Mucosa of descending colon (tissue), 3 donors: ENCODE measurements around the gene ETS2. TPM values are rescaled to one million over a fixed set of nuclear protein-coding genes. Genes with fewer than 3 reads are reported as not detected.
A peak's percentile ranks its signal among the peaks of the same experiment; 100 is the strongest.

Experiments
- ATAC-seq: fragments of 200-7000 bp; cut with Tn5 transposase; one replicate; pipeline ENCODE4 v1.9.1; 2020; ENCODE audit warnings: mild to moderate bottlenecking, moderate library complexity
- DNase-seq, 3 donors: peaks; one replicate each; pipeline ENCODE4 v3.0.0-alpha.2; 2020
- H3K36me3 ChIP-seq: fragments of 200-600 bp; one replicate; pipeline ENCODE4 v1.8.0; 2021; ENCODE audit warnings: low read depth, mild to moderate bottlenecking
- H3K4me1 ChIP-seq: fragments of 200-600 bp; one replicate; pipeline ENCODE4 v1.8.0; 2021; ENCODE audit warnings: low read depth, mild to moderate bottlenecking
- H3K4me3 ChIP-seq: fragments of 200-600 bp; one replicate; pipeline ENCODE4 v1.8.0; 2021; ENCODE audit warnings: mild to moderate bottlenecking
- H3K9me3 ChIP-seq: fragments of 200-600 bp; one replicate; pipeline ENCODE4 v1.8.0; 2021; ENCODE audit warnings: mild to moderate bottlenecking
- intact Hi-C, 2 donors: fragments of 100-400 bp; cut with DNase I in 1 of 2; cut with micrococcal nuclease in 1 of 2; formaldehyde crosslinking; loops; one replicate each; pipeline versions ENCODE4 v1.11.0 to v1.11.1; 2022; cut with DNase I, micrococcal nuclease
- total RNA-seq, 3 donors: library from RNA; stranded (reverse); fragmentation: NEBNext Ultra II Directional in 2 of 3; extraction: Animal tissue kit (Norgen Biotek cat#: 25700) in 2 of 3; gene quantifications; one replicate each; pipeline versions ENCODE4 v1.2.1 to v1.2.4, GENCODE V29; 2021 to 2023
- TF ChIP-seq, protein P1 (sequence below): fragments of 200-600 bp; IDR thresholded peaks from one replicate; pipeline ENCODE4 v1.8.0; 2022; ENCODE audit warnings: antibody characterized with exemption, mild to moderate bottlenecking
- donor health status: DM: no; HTN: no; CAD: no; lungs with moderate emphysema.
- donor health status: DM: no; HTN: no; CAD: no.
- donor health status: DM: no; HTN: yes; CAD: no.

ETS2 gene
- total RNA-seq, 3 donors from 2014 or later, result 115 to 222 (median 171) TPM

DNA sequence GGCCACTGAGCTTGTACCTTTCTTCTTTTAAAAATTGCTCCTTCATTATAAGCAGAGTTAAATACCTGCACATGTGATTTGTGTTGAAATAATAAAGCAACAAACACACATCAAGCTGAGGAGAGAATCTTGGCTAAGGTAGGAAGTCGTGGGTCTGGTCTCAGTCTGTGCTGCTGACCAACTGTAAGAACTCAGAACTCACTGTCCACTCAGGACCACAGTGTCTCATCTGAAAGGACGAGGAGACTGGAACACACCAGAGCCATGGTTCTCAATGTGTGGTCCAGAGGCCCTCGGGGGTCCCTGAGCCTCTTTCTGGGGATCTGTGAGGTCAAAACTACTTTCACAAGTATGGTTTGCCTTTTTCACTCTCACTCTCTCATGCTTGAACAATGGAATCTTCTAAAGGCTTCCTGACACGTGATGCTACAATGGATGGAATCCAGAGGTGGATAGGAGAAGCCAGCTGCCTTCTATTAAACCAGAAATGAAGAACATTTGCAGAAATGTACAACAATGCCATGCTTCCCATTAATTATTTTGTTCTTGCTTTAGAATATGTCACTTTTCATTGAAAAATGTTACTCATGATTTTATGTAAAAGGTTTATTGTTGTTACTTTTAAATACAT is 17.3 kb upstream of the ETS2 start:
- Histone ChIP-seq H3K4me1 (peaks cover 52% of the 10 kb centered on the region), H3K36me3 (no peaks in the 10 kb centered on the region), H3K4me3 (no peak overlapping the region), H3K9me3 (no peaks in the 10 kb centered on the region)
- DNase-seq (no peak), ATAC-seq (no peak)
- TF ChIP-seq, protein P1, sequence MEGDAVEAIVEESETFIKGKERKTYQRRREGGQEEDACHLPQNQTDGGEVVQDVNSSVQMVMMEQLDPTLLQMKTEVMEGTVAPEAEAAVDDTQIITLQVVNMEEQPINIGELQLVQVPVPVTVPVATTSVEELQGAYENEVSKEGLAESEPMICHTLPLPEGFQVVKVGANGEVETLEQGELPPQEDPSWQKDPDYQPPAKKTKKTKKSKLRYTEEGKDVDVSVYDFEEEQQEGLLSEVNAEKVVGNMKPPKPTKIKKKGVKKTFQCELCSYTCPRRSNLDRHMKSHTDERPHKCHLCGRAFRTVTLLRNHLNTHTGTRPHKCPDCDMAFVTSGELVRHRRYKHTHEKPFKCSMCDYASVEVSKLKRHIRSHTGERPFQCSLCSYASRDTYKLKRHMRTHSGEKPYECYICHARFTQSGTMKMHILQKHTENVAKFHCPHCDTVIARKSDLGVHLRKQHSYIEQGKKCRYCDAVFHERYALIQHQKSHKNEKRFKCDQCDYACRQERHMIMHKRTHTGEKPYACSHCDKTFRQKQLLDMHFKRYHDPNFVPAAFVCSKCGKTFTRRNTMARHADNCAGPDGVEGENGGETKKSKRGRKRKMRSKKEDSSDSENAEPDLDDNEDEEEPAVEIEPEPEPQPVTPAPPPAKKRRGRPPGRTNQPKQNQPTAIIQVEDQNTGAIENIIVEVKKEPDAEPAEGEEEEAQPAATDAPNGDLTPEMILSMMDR, result no peak
- intact Hi-C loops, result no loop called here

DNA sequence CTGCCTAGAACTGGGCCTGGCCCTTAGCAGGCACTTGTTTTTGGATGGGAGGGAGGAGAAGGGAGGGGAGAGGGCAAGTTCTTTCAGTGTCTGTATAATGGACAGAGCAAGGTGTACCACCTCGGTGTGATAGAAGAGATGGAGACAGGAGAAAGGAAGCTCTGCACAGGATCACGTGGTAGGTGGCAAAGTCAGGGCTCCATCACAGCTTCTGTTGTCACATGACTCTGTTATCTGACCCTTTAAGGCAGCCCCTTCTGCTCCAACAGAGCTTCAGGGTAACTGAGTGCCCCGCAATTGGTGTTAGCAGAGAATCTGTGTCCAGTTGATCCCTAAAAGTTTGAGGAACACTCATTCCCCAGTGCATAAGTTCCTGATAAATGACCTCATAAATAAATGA is 16.5 kb upstream of the ETS2 start:
- DNase-seq (no peak), ATAC-seq (no peak)
- no peaks in the 10 kb centered on the region for H3K36me3 ChIP-seq
- H3K4me1 ChIP-seq, result peaks cover 52% of the 10 kb centered on the region
- intact Hi-C loops, result no loop called here
- H3K4me3 ChIP-seq, result no peak overlapping the region
- TF ChIP-seq, protein P1, result no peak
- H3K9me3 ChIP-seq, result no peaks in the 10 kb centered on the region

DNA sequence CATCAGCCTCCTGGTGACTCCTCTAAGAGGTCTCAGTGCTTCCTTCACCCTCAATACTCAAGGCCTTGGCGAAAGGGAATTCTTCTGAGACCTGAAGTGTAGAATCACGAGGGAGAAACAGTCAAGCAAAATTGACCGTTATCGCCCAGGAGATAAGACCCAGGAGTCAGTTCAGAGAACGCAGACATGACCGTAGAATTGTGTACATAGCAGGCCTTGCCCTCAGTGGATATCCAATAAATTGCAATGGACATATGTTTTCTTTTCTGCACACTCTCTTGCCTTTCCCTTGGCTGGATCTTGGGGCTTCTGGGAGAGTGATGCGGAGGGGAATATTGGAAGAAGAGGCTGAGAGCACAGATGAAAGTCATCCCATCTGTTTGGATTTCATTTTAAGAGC is 15.7 kb upstream of the ETS2 start:
- Histone ChIP-seq H3K4me3 (no peak overlapping the region), H3K4me1 (peaks cover 52% of the 10 kb centered on the region), H3K36me3 (no peaks in the 10 kb centered on the region), H3K9me3 (no peaks in the 10 kb centered on the region)
- TF ChIP-seq, protein P1, result no peak
- intact Hi-C loops, result no loop called here
- DNase-seq (peak in 1 of 3 donors; percentile 45), ATAC-seq (peak; percentile 43)

DNA sequence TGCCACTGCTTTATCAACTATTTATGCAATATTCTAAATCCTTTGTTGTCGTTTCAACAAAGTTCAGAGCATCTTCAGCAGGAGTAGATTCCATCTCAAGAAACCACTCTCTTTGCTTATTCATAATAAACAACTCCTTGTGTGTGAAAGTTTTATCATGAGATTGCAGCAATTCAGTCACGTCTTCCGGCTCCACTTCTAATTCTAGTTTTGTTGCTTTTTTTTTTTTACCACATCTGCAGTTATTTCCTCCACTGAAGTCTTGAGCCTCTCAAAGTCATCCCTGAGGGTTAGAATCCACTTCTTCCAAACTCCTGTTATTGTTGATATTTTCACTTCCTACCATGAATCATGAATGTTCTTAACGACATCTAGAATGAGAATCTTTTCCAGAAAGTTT is 14.8 kb upstream of the ETS2 start:
- intact Hi-C loops, result no loop called here
- Histone ChIP-seq H3K4me3 (no peak overlapping the region), H3K9me3 (no peaks in the 10 kb centered on the region), H3K36me3 (no peaks in the 10 kb centered on the region), H3K4me1 (peaks cover 52% of the 10 kb centered on the region)
- TF ChIP-seq, protein P1, result no peak
- ATAC-seq (no peak), DNase-seq (no peak)

DNA sequence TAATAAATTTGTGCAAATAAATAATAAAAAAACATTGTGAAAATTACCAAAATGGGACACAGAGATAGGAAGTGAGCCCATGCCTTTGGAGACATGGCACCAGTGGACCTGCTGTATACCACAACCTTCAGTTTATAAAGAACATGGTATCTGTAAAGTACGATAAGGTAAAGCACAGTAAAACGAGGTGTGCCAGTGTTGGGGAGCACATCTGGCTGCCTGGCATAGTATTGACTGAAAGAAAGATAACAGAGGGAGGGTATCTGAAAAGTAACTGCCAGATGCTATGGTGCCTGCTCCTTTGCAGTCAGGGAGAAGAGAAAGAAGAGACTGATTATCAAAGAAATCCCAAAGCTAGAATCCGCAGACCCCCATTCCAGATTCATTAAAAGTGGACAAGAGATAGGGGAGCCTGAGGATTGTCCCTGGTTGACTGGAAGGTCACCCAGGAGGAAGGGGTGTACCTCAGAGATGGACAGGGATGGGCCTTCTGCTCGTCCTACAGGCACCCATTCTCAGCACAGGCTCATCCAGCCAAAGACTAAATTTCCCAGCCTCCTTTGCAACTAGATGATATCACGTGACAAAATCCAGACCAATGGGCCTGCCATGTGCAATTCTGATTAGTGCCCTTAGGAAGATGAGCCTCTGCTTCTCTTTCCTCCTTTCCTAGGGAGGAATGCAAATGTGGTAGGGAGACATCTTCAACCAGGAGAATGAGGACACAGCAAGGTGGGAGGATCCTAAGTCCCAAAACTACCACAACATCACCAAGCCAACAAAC is 12.9 kb upstream of the ETS2 start:
- H3K4me3 ChIP-seq, result no peak overlapping the region
- intact Hi-C loops, result no loop called here
- H3K36me3 ChIP-seq, result no peaks in the 10 kb centered on the region
- no peaks in the 10 kb centered on the region for H3K9me3 ChIP-seq
- H3K4me1 ChIP-seq, result peaks cover 40% of the 10 kb centered on the region
- peak in 1 of 3 donors; percentile 5 for DNase-seq
- TF ChIP-seq, protein P1, result no peak
- ATAC-seq, result no peak
